CD1c-positive myeloid dendritic cell (primary cell): ENCODE results near the gene SULT1C4.
"Not testable (repeated sequence)": the region's sequence is repeated elsewhere in the genome, so short reads cannot be mapped to it uniquely, and the experiment has no call there.

ENCODE experiments used
- DNase-seq: peaks from one replicate; pipeline ENCODE4 v3.0.0-alpha.2; 2016; ENCODE audit errors: extremely low spot score

Gene SULT1C4

GRCh38 chr2:108413711-108414095 is 35.9 kb downstream of the SULT1C4 start:
- DNase-seq: no peak

GRCh38 chr2:108414256-108414876 is 36.6 kb downstream of the SULT1C4 start:
- no peak for DNase-seq

GRCh38 chr2:108414945-108415344 is 37.2 kb downstream of the SULT1C4 start:
- DNase-seq: no peak

GRCh38 chr2:108417254-108417653 is 39.5 kb downstream of the SULT1C4 start:
- no peak for DNase-seq

- no peak for DNase-seq
These were observed 40.7 kb downstream of the SULT1C4 start for GRCh38 chr2:108418416-108418815.

GRCh38 chr2:108423067-108423466 is 45.3 kb downstream of the SULT1C4 start:
- no peak for DNase-seq

- no peak for DNase-seq
These were observed 45.9 kb downstream of the SULT1C4 start for GRCh38 chr2:108423502-108424251.

GRCh38 chr2:108428286-108429009 is 50.7 kb downstream of the SULT1C4 start:
- no peak for DNase-seq

GRCh38 chr2:108435578-108435977 is 57.8 kb downstream of the SULT1C4 start:
- not testable (repeated sequence) for DNase-seq

GRCh38 chr2:108436976-108437375 is 59.2 kb downstream of the SULT1C4 start:
- no peak for DNase-seq
